Activated T-cell treated with anti-CD3 and anti-CD28 coated beads, Interleukin-2, amount 50 U/mL, for 48 hours (primary cell): ENCODE results near the gene HLCS.

Source experiments
- DNase-seq, 2 experiments: peaks; one replicate each; pipeline ENCODE4 v3.0.0-alpha.2; 2020

Gene HLCS

DNA sequence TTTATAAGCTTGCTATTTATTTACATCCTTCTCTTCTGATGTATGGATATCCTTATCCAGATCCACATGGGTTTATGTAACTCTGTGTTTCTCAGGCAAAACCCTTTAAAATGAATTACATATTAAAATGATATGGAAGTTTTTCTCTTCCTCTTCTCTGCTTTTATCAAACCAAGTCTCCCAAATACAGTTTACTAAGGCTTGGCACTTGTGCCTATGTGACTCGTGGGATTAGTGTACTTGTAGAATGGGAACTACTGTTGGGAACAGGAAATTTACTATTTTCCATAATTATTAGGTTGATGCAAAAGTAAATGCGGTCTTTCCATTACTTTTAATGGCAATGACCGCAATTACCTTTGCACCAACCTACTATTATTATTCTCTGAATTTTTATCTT lies 252.7 kb downstream of the HLCS start:
- no peak for DNase-seq

DNA sequence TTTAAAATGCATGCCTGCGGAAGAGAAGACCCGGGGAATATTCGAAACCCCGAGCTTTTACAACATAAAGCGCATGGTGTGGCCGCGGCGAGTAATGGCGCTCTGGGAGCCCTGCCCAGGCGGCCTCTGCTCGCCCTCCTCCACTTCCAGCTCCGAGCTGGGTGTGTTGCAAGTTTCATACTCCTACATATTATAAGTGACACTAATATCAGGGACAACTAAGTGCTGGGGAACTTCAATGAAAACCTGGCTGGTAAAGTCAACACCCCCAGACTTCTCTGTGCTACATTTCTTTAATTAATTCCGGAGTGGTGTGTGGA lies 255.8 kb downstream of the HLCS start:
- DNase-seq, result peak; percentile 22 to 25

- DNase-seq, result peak in 1 of 2 experiments; percentile 16
Measured at GRCh38 chr21:36709868-36710728, 256.4 kb downstream of the HLCS start.

DNA sequence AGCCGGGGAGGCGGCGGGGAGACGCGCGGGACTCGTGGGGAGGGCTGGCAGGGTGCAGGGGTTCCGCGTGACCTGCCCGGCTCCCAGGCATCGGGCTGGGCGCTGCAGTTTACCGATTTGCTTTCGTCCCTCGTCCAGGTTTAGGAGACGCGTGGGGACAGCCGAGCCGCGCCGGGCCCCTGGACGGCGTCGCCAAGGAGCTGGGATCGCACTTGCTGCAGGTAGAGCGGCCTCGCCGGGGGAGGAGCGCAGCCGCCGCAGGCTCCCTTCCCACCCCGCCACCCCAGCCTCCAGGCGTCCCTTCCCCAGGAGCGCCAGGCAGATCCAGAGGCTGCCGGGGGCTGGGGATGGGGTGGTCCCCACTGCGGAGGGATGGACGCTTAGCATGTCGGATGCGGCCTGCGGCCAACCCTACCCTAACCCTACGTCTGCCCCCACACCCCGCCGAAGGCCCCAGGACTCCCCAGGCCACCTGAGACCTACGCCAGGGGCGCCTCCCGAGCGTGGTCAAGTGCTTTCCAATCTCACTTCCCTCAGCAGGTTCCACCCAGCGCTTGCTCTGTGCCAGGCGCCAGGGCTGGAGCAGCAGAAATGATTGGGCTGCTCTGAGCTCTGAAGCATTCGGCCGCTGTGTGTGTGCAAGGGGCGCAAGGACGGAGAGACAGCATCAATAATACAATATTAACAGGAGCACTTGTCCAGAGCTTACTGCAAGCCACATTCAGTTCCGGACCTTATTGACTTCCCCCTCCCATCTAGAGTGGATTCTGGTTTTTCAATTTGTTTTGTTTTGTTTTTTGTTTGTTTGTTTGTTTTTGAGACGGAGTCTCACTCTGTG lies 257.2 kb downstream of the HLCS start:
- DNase-seq, result peak; percentile 20 to 25

DNA sequence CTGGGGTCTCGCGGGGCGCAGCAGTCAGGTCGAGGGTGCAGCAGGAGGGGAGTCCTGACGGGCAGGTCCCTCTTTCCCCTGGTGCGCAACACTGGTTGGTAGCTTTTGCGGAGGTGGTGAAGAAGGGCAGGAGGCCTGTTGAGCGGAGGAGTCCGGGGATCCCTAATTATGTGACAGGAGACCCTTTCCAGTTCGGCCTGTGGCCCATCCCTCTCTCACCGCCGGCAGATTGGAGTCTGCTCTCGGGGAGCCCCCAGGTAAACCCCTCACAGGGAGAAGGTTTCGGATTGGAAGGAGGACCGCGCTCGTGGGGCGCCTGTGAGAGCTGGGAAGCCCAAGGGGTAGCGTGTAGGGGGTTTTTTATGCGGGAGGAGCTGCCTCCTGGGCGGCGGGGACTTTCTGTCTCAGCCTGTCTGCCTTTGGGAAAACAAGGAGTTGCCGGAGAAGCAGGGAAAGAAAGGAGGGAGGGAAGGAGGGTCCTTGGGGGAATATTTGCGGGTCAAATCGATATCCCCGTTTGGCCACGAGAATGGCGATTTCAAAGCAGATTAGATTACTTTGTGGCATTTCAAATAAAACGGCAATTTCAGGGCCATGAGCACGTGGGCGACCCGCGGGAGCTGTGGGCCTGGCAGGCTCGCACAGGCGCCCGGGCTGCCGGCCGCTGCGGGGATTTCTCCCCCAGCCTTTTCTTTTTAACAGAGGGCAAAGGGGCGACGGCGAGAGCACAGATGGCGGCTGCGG lies 258.0 kb downstream of the HLCS start:
- DNase-seq, result peak; percentile 22 to 29

DNA sequence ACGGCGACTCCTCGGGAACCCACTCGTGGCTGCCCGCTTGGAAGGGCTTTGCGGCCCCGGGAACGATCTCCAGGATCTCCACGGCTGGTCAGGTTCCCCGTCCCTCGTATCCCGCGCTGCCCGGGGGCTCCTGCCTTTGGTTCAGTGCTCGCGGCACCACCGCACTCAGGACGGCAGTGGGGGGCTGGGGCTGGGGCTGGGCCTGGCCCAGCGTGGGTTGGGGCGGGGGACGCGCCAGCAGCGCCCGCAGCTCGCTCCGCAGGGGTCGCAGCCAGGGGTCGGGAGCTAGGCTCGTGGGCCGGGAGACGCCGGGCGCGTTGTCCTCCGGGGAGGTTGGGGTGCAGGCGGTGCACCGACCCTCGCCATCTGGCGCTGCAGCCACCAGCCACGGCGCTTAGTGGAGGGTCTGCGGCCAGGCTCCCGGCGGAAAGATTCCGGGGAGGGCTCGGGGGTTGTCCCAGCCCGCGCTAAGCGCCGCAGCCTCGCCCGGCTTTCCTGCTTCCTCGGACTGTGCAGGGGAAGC lies 258.6 kb downstream of the HLCS start:
- DNase-seq, result no peak

GRCh38 chr21:36706951-36707762 lies 259.3 kb downstream of the HLCS start:
- peak; percentile 28 to 40 for DNase-seq

DNA sequence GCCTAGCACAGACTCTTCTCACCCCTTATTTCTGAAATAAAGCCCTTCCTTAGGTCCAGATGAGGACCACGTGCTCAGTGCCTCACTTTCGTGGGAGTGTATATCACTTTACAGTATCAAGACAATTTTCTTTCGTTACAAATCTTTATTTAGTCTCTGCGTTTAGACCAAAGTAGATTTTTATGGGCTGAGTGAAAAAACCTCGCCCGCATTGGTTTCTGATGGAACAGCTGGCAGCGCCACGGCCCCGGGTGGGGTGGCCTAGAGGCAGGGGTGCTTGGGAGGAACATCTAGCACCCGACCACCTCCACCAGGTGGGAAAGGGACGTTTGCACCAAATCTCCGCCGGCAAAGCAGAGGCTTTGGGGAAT lies 260.0 kb downstream of the HLCS start:
- no peak for DNase-seq

DNA sequence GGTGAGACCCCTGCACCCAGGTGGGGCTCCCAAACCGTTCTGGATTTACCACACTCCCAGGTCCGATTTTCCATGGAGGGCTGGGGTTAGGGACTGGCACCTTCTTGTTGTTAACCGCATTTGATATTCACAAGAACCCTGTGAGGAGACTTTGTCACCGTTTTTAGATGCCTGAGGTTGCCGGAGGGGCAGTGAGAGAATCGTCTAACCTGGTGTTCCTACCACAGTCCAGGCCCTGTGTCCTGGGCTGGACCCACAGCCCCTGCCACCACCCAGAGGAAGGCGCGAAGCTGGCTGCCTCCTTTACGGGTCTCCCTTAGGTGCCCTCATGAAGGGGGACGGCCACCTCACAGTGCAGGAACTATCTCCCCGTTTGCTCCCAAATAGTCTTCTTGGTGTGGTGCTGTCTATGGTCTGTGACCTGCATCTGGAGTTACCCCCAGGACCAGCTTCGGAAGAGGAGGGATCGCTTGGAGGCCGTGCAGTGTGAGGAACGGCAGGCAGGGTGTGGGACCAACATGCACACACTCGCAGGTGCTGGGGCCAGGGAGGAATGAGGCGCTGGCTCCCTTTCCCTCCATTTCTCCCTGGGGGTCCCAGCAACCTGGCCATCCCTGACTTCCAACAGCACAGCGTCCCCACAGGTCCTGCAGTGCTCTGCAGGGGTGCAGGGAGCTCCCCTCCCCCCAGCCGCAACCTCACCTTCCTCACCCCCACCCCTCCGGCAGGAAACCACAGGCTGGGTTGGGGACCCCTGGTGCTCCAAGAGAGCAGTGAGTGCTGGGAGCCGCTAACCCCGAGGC lies 260.6 kb downstream of the HLCS start:
- DNase-seq, result peak; percentile 27 to 31

- DNase-seq, result peak in 1 of 2 experiments; percentile 21
Measured at GRCh38 chr21:36704958-36705678, 261.4 kb downstream of the HLCS start.

- DNase-seq, result peak; percentile 28 to 31
Measured at GRCh38 chr21:36704281-36704957, 262.1 kb downstream of the HLCS start.

DNA sequence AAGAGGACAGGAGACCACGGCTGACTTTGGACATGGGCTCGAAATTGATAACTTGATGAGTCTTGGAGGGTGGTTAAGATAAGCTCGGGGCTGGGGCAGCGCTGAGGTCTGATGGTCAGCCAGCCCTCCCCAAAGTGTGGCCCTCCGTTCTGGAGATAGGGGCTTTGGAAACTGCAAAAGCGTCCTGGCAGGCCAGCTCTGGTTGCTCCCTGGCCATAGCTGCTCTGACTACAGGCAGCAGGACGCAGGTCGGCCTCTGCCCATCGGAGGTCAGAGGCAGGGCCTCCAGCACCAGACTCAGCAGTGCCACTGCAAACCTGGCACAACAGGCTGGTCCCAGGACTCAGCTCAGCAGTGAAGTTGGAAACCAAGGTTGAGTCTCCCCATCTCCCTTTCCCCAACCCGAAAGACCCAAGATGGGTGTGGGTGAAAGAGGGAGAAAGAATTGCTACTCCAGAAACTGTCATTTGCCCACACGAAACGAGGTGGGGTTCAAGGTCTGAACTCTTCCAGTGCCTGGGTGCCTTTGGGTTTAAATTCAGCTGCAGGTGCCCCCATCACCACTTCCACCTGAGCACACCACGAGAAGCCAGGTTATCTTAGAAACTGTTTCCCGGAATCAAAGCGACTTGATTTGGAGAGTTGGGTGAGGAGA lies 262.7 kb downstream of the HLCS start:
- peak in 1 of 2 experiments; percentile 23 for DNase-seq

DNA sequence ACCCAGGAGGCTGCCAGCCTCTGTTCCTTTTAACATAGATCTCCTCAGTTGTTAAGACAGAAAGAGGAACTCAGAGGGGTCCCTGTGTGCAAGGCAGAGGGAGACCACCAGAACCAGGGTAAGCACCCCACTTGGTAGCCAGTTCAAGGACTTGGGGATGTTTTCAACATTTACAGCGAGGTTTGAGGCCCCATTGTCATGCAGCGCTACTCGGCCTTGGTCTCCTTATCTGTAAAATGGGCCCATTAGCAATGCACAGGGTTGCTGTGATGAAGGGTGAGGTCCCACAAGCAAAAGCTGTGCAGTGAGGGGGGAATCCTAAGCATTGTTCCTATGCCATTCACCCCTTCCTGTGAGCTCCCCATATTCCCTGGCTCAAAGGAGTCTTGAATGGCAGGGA lies 263.3 kb downstream of the HLCS start:
- no peak for DNase-seq

- DNase-seq, result no peak
Measured at GRCh38 chr21:36702622-36702968, 263.9 kb downstream of the HLCS start.

DNA sequence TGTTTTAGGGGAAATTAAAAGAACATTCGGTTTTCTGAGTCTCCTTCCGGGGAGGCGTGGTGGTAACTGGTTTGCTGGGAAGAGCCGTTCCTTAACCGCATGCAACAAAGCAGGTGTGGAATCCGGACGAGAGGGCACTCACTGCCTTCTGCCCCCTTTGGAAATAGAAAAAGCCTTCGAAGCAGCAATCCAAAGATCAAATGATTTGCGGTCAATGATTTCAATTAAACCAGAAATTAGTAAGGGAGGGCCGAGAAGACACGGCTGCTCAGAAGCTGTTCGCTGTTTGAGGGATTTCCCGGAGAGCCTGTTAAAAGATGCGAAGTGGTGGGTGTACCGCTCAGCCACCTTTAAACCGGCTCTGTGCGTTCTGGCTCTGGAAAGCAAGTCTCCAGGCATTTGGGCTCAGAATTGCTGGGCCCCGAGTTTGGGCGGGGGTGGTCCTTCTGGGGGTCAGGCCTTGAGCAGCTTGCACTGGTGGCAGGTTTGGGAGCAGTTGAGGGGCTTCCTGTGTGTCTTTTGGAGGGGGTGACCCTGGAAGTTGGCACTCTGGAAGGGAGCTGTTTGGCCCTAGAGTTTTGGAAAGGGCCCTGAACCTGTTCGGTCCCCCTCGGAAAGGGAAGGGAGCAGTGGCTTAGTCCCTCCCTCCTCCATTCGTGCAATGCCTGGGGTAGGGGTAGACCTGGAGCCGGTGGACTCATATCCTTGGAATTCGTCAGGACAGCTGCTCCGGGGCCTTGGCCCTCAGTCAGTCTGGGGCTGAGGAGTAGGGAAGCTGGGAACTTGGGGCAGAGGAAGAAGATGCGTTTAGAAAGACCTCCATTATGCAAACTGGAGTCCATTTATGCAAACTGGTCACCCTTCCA lies 264.5 kb downstream of the HLCS start:
- peak; percentile 22 to 24 for DNase-seq

- peak; percentile 37 to 38 for DNase-seq
Measured at GRCh38 chr21:36700971-36701755, 265.3 kb downstream of the HLCS start.
